ENCODE results near the gene MED29. TPM values are rescaled to one million over a fixed set of nuclear protein-coding genes. Genes with fewer than 3 reads are reported as not detected.

Gene MED29
- total and polyA plus RNA-seq, 2 of the 13 experiments (the other 11 are each of a cell fraction or from before 2014, with no cell fraction given), result 14.0 to 19.7 TPM

GRCh38 chr19:39382991-39383828 is 8.0 kb upstream of the MED29 start:
- H3K36me3 ChIP-seq (replicated peaks in 1 of 2; ENCODE audit: control insufficient read depth in 1 of 2, insufficient read depth in 2 of 2, low read length in 2 of 2), result peaks cover 36 to 79% of the 10 kb centered on the region in 2 experiments
- CTCF ChIA-PET (ENCODE audit: low intra/inter-chr PET ratio, low total read pairs), result no interaction called here
- 95% methylated on average over 18 of the region's 18 CpGs for WGBS (ENCODE audit: low lambda C conversion rate)

GRCh38 chr19:39384839-39385568 is 6.2 kb upstream of the MED29 start:
- intact Hi-C loops (cut with micrococcal nuclease; ENCODE audit: unreplicated experiment) (no loop called here), in situ Hi-C loops (cut with HindIII; ENCODE audit: extremely low pct_ligation_motif_present, low pct_unique_long_range_greater_than_20kb) (no loop called here)
- no peak for DNase-seq (ENCODE audit: low spot score)
- TF ChIP-seq KDM1A (CRISPR knock-in tag; IDR thresholded peaks at IDR 0.05), result no peak
- peak in 1 of 2 experiments; percentile 54; a peak in 2 of 4 replicates for TF ChIP-seq POLR2A (IDR thresholded peaks at IDR 0.05; ENCODE audit: insufficient read depth in 1 of 2, low read depth in 2 of 2, low read length in 2 of 2)
- TF ChIP-seq DPF2 (CRISPR knock-in tag; IDR thresholded peaks at IDR 0.05; ENCODE audit: borderline replicate concordance, low read depth), result no peak
- TF ChIP-seq AGO2 (optimal IDR thresholded peaks at IDR 0.05; ENCODE audit: low read depth, low read length), result peak; percentile 43
- BruUV-seq (replicated peaks), result no TSS peak
- no peak for FAIRE-seq
- Histone ChIP-seq H3K4me1 (ENCODE audit: insufficient read depth, low read length) (peaks cover 10% of the 10 kb centered on the region), H3K9ac (ENCODE audit: insufficient read depth, low read depth, low read length) (no peak overlapping the region), H3K36me3 (replicated peaks in 1 of 2; ENCODE audit: control insufficient read depth in 1 of 2, insufficient read depth in 2 of 2, low read length in 2 of 2) (peaks cover 31 to 78% of the 10 kb centered on the region in 2 experiments), H3K79me2 (ENCODE audit: insufficient read depth, low read length) (peaks cover 5% of the 10 kb centered on the region), H3K27me3 (ENCODE audit: control insufficient read depth in 1 of 2, insufficient read depth in 2 of 2, low read length in 2 of 2) (no peaks in the 10 kb centered on the region), H2AFZ (ENCODE audit: low read length) (no peak overlapping the region), H4K20me1 (ENCODE audit: insufficient read depth, low read length) (no peaks in the 10 kb centered on the region), H3K4me3 (replicated peaks in 1 of 3; ENCODE audit: insufficient read depth in 1 of 3, low read depth in 2 of 3, low read length in 3 of 3) (no peak overlapping the region), H3K4me2 (ENCODE audit: low read depth, low read length) (no peak overlapping the region), H3K9me3 (ENCODE audit: low read length) (no peaks in the 10 kb centered on the region), H3K27ac (ENCODE audit: extremely low read length, insufficient read depth, low read length) (no peak overlapping the region)
- ATAC-seq, result no peak
- WGBS (ENCODE audit: low lambda C conversion rate), result 98% methylated on average over 9 of the region's 9 CpGs
- POLR2A ChIA-PET, result interaction anchor here (1.0 kb wide), 1 partner anchor 51 kb away, joined by 3 read pairs; the partner anchor contains the start of gene RPS16
- CTCF ChIA-PET (ENCODE audit: low intra/inter-chr PET ratio, low total read pairs), result no interaction called here

More at GRCh38 chr19:39382991-39383828, 8.0 kb upstream of the MED29 start:
- POLR2A ChIA-PET, result interaction anchor here (1.5 kb wide), 1 partner anchor 8 kb away, joined by 9 read pairs; the partner anchor contains the start of genes MED29 and PAF1
- FAIRE-seq, result no peak
- Histone ChIP-seq H2AFZ (ENCODE audit: low read length) (no peak overlapping the region), H3K79me2 (ENCODE audit: insufficient read depth, low read length) (no peaks in the 10 kb centered on the region), H3K9ac (ENCODE audit: insufficient read depth, low read depth, low read length) (no peak overlapping the region), H4K20me1 (ENCODE audit: insufficient read depth, low read length) (no peaks in the 10 kb centered on the region), H3K4me1 (ENCODE audit: insufficient read depth, low read length) (peaks cover 3% of the 10 kb centered on the region), H3K27me3 (ENCODE audit: control insufficient read depth in 1 of 2, insufficient read depth in 2 of 2, low read length in 2 of 2) (no peaks in the 10 kb centered on the region), H3K4me2 (ENCODE audit: low read depth, low read length) (no peak overlapping the region), H3K4me3 (replicated peaks in 1 of 3; ENCODE audit: insufficient read depth in 1 of 3, low read depth in 2 of 3, low read length in 3 of 3) (no peak overlapping the region), H3K9me3 (ENCODE audit: low read length) (no peaks in the 10 kb centered on the region), H3K27ac (ENCODE audit: extremely low read length, insufficient read depth, low read length) (no peak overlapping the region)
- in situ Hi-C loops (cut with HindIII; ENCODE audit: extremely low pct_ligation_motif_present, low pct_unique_long_range_greater_than_20kb) (no loop called here), intact Hi-C loops (cut with micrococcal nuclease; ENCODE audit: unreplicated experiment) (no loop called here)
- no peak for DNase-seq (ENCODE audit: low spot score)
- ATAC-seq, result no peak
- BruUV-seq (replicated peaks), result no TSS peak
- no peak for TF ChIP-seq ISL2 (CRISPR knock-in tag; IDR thresholded peaks at IDR 0.05)

Measured in HepG2 (cell line).